HCT116 (cell line): ENCODE data around the gene SAC3D1. TPM values are rescaled to one million over a fixed set of nuclear protein-coding genes. Genes with fewer than 3 reads are reported as not detected.

Experiments used
- ATAC-seq: fragments of 200-7000 bp; cut with Tn5 transposase; 2 replicates; pipeline ENCODE4 v1.9.1; 2020; ENCODE audit warnings: mild to moderate bottlenecking, moderate library complexity
- BruUV-seq: library from RNA; stranded (reverse); fragments of 400-500 nt; replicated peaks from 2 replicates; lab custom pipeline; 2021; lab: Mats Ljungman, UMichigan
- CTCF ChIA-PET: fragments of 300-600 bp; sonication (Branson Sonifier 250); formaldehyde crosslinking; loops from one replicate; lab custom pipeline; 2021; ENCODE audit warnings: antibody characterized with exemption; lab: Charles Lee
- POLR2A ChIA-PET: fragments of 300-600, 350-600 bp; sonication (Branson Sonifier 250); formaldehyde crosslinking; loops from one replicate; lab custom pipeline; 2021; ENCODE audit warnings: antibody characterized with exemption; lab: Charles Lee
- RAD21 ChIA-PET, 2 experiments: fragments of 300-600 bp; sonication (Branson Sonifier 250); formaldehyde crosslinking; loops; one replicate each; lab custom pipeline; 2023; ENCODE audit warnings: low total read pairs in 2 of 2; ENCODE audit not compliant: uncharacterized antibody in 2 of 2, unreplicated experiment in 2 of 2, low non-redundant PET in 1 of 2; lab: Charles Lee
- DNase-seq: peaks from one replicate; pipeline ENCODE4 v3.0.0-alpha.2; 2010; ENCODE audit warnings: low read depth, low spot score
- H2AFZ ChIP-seq: fragments of 200-600 bp; shearing (Covaris generic), sonication (generic); 2 replicates; pipeline ENCODE4 v1.6.1; 2017; ENCODE audit warnings: low read depth, mixed run types, mixed read lengths, antibody characterized with exemption, low read length; ENCODE audit not compliant: poor library complexity, severe bottlenecking
- H3K27ac ChIP-seq: 2 replicates; pipeline ENCODE4 v1.5.1; 2012; ENCODE audit warnings: low read depth, low read length
- H3K27me3 ChIP-seq: fragments of 200-600 bp; sonication (generic); 2 replicates; pipeline ENCODE4 v1.6.1; 2016; ENCODE audit warnings: mixed run types, low read length, mixed read lengths; ENCODE audit not compliant: insufficient read depth
- H3K36me3 ChIP-seq, 2 experiments: fragments of 200-500 bp in 1 of 2; fragments of 200-600 bp in 1 of 2; sonication (Bioruptor generic) in 1 of 2; sonication (generic) in 1 of 2; 2 replicates each; pipeline versions ENCODE4 v1.5.1 to v1.6.1; 2014 to 2016; ENCODE audit warnings: low read length in 2 of 2, inconsistent platforms in 1 of 2, mixed read lengths in 1 of 2, mixed run types in 1 of 2; ENCODE audit not compliant: insufficient read depth in 2 of 2, control insufficient read depth in 1 of 2
- H3K4me1 ChIP-seq, 2 experiments: fragments of 200-600 bp in 1 of 2; sonication (generic) in 1 of 2; 2 replicates each; pipeline versions ENCODE4 v1.5.1 to v1.6.1; 2012 to 2017; ENCODE audit warnings: low read length in 2 of 2, inconsistent platforms in 1 of 2, mild to moderate bottlenecking in 1 of 2, mixed read lengths in 1 of 2, mixed run types in 1 of 2, moderate library complexity in 1 of 2; ENCODE audit not compliant: insufficient read depth in 2 of 2, control insufficient read depth in 1 of 2
- H3K4me2 ChIP-seq: fragments of 200-600 bp; sonication (generic); 2 replicates; pipeline ENCODE4 v1.6.1; 2017; ENCODE audit warnings: mixed run types, low read length, mixed read lengths
- H3K4me3 ChIP-seq, 2 experiments: fragments of 200-600 bp in 1 of 2; sonication (generic) in 1 of 2; replicated peaks in 1 of 2; 2 replicates each; pipeline ENCODE4 v1.5.1; 2011 to 2016; ENCODE audit warnings: low read length in 2 of 2, control low read depth in 1 of 2, low read depth in 1 of 2, mild to moderate bottlenecking in 1 of 2, mixed read lengths in 1 of 2, mixed run types in 1 of 2
- H3K79me2 ChIP-seq: fragments of 200-600 bp; sonication (generic); 2 replicates; pipeline ENCODE4 v1.6.1; 2017; ENCODE audit warnings: mild to moderate bottlenecking, mixed run types, low read length, moderate library complexity, mixed read lengths; ENCODE audit not compliant: insufficient read depth
- H3K9ac ChIP-seq: fragments of 200-600 bp; sonication (generic); 2 replicates; pipeline ENCODE4 v1.6.1; 2016; ENCODE audit warnings: low read length, mixed read lengths
- H3K9me2 ChIP-seq: fragments of 200-600 bp; sonication (generic), shearing (Covaris generic); 2 replicates; pipeline ENCODE4 v1.6.1; 2017; ENCODE audit warnings: mixed run types, mild to moderate bottlenecking, moderate library complexity; ENCODE audit not compliant: insufficient read depth
- H3K9me3 ChIP-seq, 2 experiments: fragments of 200-500 bp in 1 of 2; fragments of 200-600 bp in 1 of 2; sonication (Bioruptor generic) in 1 of 2; sonication (generic) in 1 of 2; 2 replicates each; pipeline ENCODE4 v1.6.1; 2014 to 2017; ENCODE audit warnings: low read length in 2 of 2, mixed read lengths in 2 of 2, inconsistent platforms in 1 of 2, low read depth in 1 of 2, mild to moderate bottlenecking in 1 of 2, mixed run types in 1 of 2, moderate library complexity in 1 of 2; ENCODE audit not compliant: control insufficient read depth in 1 of 2, insufficient read depth in 1 of 2
- H4K20me1 ChIP-seq: fragments of 200-600 bp; sonication (generic), shearing (Covaris generic); 2 replicates; pipeline ENCODE4 v1.6.1; 2017; ENCODE audit warnings: mixed run types, mild to moderate bottlenecking, moderate library complexity; ENCODE audit not compliant: insufficient read depth
- CBX3 ChIP-seq: IDR thresholded peaks from 2 replicates; pipeline ENCODE4 v1.6.1; 2012; ENCODE audit warnings: low read depth
- CEBPB ChIP-seq: IDR thresholded peaks from 2 replicates; pipeline ENCODE4 v1.6.1; 2012; ENCODE audit warnings: low read depth
- EGR1 ChIP-seq: IDR thresholded peaks from 2 replicates; pipeline ENCODE4 v1.6.1; 2012; ENCODE audit warnings: low read depth
- ELF1 ChIP-seq: IDR thresholded peaks from 2 replicates; pipeline ENCODE4 v1.6.1; 2012; ENCODE audit warnings: low read depth, borderline replicate concordance
- EZH2 ChIP-seq: fragments of 200-600 bp; sonication (generic); IDR thresholded peaks from 2 replicates; pipeline ENCODE4 v1.6.1; 2017; ENCODE audit warnings: antibody characterized with exemption, mixed run types
- EZH2phosphoT487 ChIP-seq: fragments of 200-600 bp; IDR thresholded peaks from 2 replicates; pipeline ENCODE4 v1.6.1; 2018; ENCODE audit warnings: antibody characterized with exemption, borderline replicate concordance
- FOSL1 ChIP-seq: IDR thresholded peaks from 2 replicates; pipeline ENCODE4 v1.6.1; 2012; ENCODE audit warnings: low read depth
- JUND ChIP-seq: IDR thresholded peaks from 2 replicates; pipeline ENCODE4 v1.6.1; 2012
- POLR2A ChIP-seq: IDR thresholded peaks from 2 replicates; pipeline ENCODE4 v1.7.0; 2011; ENCODE audit warnings: borderline replicate concordance; ENCODE audit not compliant: insufficient read depth, insufficient read length; ENCODE audit errors: extremely low read depth
- POLR2AphosphoS5 ChIP-seq: IDR thresholded peaks from 2 replicates; pipeline ENCODE4 v1.6.1; 2011; ENCODE audit warnings: mild to moderate bottlenecking, low read depth, low read length, moderate library complexity
- SP1 ChIP-seq: IDR thresholded peaks from 2 replicates; pipeline ENCODE4 v1.6.1; 2012; ENCODE audit warnings: low read depth
- TCF7L2 ChIP-seq: IDR thresholded peaks from 2 replicates; pipeline ENCODE4 v1.7.0; 2011; ENCODE audit warnings: borderline replicate concordance, inconsistent platforms; ENCODE audit not compliant: insufficient read depth, insufficient read length; ENCODE audit errors: extremely low read depth
- ZNF274 ChIP-seq: fragments of 200-500 bp; sonication (Bioruptor generic); IDR thresholded peaks from 2 replicates; pipeline ENCODE4 v1.6.1; 2014; ENCODE audit warnings: mild to moderate bottlenecking, low read depth, low read length, inconsistent platforms
- intact Hi-C: fragments of 100-400 bp; cut with micrococcal nuclease; formaldehyde crosslinking; loops from 2 replicates; pipeline ENCODE4 v1.10.0; 2022
- total RNA-seq: library from RNA; stranded (reverse); gene quantifications from one replicate; pipeline ENCODE4 v1.2.1, GENCODE V29; 2021; ENCODE audit not compliant: unreplicated experiment
- TF ChIP-seq, protein P1 (sequence below): IDR thresholded peaks from 2 replicates; pipeline ENCODE4 v1.6.1; 2012
- TF ChIP-seq, protein P2 (sequence below): IDR thresholded peaks from 2 replicates; pipeline ENCODE4 v1.6.1; 2012
- TF ChIP-seq, protein P3 (sequence below): IDR thresholded peaks from 2 replicates; pipeline ENCODE4 v1.6.1; 2012; ENCODE audit warnings: low read depth
- TF ChIP-seq, protein P4 (sequence below), 3 experiments: fragments of 200-600 bp in 1 of 3; sonication (generic) in 1 of 3; IDR thresholded peaks in 2 of 3; conservative IDR thresholded peaks in 1 of 3; 2 replicates each; pipeline ENCODE4 v1.5.1; 2012 to 2017; ENCODE audit warnings: low read depth in 2 of 3, low read length in 2 of 3, antibody characterized with exemption in 1 of 3, borderline replicate concordance in 1 of 3, control low read depth in 1 of 3, mild to moderate bottlenecking in 1 of 3, mixed read lengths in 1 of 3, mixed run types in 1 of 3, moderate library complexity in 1 of 3; ENCODE audit not compliant: insufficient read depth in 1 of 3

Gene SAC3D1
- total RNA-seq, 1 experiment from 2014 or later = 36.9 TPM

DNA sequence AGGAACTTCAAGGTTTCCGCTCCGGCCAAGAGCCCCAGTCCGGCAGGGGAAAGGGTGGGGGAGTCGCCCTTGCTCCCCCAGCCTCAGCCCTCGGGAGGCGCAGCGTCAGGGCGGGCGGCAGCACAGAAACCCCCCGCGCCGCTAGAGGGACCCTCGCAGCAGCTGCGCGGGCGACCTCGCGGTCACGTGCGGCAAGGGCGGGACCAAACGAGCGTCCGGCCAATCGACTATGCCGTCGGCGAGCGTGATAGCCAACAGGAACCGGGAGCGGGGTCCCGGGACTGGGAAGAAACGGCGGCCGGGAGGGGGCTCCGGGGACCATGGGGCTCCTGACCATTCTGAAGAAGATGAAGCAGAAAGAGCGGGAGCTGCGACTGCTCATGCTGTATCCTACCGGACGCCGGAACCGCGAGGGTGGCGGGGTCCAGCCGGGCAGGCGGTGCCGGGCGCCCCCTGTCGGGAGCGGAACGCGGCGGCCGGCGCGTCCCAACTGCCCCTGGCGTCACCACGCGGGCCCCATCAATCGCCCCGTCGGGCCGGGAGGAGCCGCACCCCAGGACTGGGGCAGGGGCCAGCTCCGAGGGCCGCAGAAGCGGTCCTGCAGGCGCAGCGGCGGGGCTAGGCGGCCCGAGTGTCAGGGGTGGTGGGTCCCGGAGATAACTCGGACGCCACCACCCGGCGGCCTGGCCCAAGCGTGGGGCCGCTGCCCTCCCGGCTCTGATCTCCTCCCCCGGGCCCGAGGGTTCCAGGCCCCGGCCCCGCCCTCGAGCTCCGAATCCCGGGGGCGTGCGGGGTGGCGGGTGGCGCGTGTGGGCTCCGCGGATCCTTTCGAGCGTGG is 26.9 kb upstream of the SAC3D1 start, which contains the start of gene ARL2:
Gene ARL2, plus strand, starts transcription at position 273 of the 838 bp plus-strand sequence. Its CDS starts 48 bp downstream, at position 321.
- intact Hi-C loops = loop anchor here (1.0 to 10.0 kb wide), 7 partner anchors 13 to 241 kb away; partner anchors contain the start of genes SNX15, VPS51 and ZNHIT2
- no TSS peak for BruUV-seq
- Histone ChIP-seq H3K9me2 (no peaks in the 10 kb centered on the region), H3K4me3 (peak within 1 kb of the TSS; percentile 71 to 75), H3K36me3 (no peaks in the 10 kb centered on the region), H2AFZ (no peak within 1 kb of the TSS), H3K79me2 (0 out of 2 replicates have a peak, but pooled peaks cover 5% of the 10 kb centered on the region), H3K4me1 (peaks cover 15 to 34% of the 10 kb centered on the region in 2 experiments), H4K20me1 (no peaks in the 10 kb centered on the region), H3K27me3 (no peaks in the 10 kb centered on the region), H3K9me3 (no peaks in the 10 kb centered on the region), H3K27ac (peak within 1 kb of the TSS; percentile 87), H3K9ac (peak within 1 kb of the TSS; percentile 80), H3K4me2 (peak within 1 kb of the TSS; percentile 91)
- DNase-seq (peak; percentile 80), ATAC-seq (peak; percentile 84)
- RAD21 ChIA-PET = interaction anchor here (0.6 to 1.2 kb wide), 3 partner anchors 90 to 235 kb away, joined by 3 read pairs; partner anchors contain the start of genes PPP2R5B (in 1 of the 2), SF1 (in 1 of the 2) and ZNHIT2 (in 1 of the 2)
- POLR2A ChIA-PET = interaction anchor here (0.5 to 2.0 kb wide), 6 partner anchors 10 to 1185 kb away, joined by 3 to 9 read pairs (median 4); partner anchors contain the start of genes BATF2 and TM7SF2
- CTCF ChIA-PET = interaction anchor here (0.8 to 3.0 kb wide), 21 partner anchors 10 to 173 kb away, joined by 3 to 21 read pairs (median 4); partner anchors contain the start of genes BATF2, SAC3D1 and ZNHIT2
- TF ChIP-seq, protein P1, sequence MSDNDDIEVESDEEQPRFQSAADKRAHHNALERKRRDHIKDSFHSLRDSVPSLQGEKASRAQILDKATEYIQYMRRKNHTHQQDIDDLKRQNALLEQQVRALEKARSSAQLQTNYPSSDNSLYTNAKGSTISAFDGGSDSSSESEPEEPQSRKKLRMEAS = peak; percentile 90
- TF ChIP-seq POLR2A (no peak), POLR2AphosphoS5 (peak; percentile 78), CEBPB (no peak), EZH2 (no peak), ZNF274 (no peak), TCF7L2 (peak; percentile 82), EGR1 (peak; percentile 83), SP1 (peak; percentile 56; the same call in 1 of the 2 replicates), ELF1 (no peak), JUND (no peak), FOSL1 (no peak), CBX3 (peak; percentile 35; the same call in 1 of the 2 replicates), EZH2phosphoT487 (no peak)
- TF ChIP-seq, protein P2, sequence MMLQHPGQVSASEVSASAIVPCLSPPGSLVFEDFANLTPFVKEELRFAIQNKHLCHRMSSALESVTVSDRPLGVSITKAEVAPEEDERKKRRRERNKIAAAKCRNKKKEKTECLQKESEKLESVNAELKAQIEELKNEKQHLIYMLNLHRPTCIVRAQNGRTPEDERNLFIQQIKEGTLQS = no peak
- TF ChIP-seq, protein P3, sequence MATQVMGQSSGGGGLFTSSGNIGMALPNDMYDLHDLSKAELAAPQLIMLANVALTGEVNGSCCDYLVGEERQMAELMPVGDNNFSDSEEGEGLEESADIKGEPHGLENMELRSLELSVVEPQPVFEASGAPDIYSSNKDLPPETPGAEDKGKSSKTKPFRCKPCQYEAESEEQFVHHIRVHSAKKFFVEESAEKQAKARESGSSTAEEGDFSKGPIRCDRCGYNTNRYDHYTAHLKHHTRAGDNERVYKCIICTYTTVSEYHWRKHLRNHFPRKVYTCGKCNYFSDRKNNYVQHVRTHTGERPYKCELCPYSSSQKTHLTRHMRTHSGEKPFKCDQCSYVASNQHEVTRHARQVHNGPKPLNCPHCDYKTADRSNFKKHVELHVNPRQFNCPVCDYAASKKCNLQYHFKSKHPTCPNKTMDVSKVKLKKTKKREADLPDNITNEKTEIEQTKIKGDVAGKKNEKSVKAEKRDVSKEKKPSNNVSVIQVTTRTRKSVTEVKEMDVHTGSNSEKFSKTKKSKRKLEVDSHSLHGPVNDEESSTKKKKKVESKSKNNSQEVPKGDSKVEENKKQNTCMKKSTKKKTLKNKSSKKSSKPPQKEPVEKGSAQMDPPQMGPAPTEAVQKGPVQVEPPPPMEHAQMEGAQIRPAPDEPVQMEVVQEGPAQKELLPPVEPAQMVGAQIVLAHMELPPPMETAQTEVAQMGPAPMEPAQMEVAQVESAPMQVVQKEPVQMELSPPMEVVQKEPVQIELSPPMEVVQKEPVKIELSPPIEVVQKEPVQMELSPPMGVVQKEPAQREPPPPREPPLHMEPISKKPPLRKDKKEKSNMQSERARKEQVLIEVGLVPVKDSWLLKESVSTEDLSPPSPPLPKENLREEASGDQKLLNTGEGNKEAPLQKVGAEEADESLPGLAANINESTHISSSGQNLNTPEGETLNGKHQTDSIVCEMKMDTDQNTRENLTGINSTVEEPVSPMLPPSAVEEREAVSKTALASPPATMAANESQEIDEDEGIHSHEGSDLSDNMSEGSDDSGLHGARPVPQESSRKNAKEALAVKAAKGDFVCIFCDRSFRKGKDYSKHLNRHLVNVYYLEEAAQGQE = no peak
- TF ChIP-seq, protein P4, sequence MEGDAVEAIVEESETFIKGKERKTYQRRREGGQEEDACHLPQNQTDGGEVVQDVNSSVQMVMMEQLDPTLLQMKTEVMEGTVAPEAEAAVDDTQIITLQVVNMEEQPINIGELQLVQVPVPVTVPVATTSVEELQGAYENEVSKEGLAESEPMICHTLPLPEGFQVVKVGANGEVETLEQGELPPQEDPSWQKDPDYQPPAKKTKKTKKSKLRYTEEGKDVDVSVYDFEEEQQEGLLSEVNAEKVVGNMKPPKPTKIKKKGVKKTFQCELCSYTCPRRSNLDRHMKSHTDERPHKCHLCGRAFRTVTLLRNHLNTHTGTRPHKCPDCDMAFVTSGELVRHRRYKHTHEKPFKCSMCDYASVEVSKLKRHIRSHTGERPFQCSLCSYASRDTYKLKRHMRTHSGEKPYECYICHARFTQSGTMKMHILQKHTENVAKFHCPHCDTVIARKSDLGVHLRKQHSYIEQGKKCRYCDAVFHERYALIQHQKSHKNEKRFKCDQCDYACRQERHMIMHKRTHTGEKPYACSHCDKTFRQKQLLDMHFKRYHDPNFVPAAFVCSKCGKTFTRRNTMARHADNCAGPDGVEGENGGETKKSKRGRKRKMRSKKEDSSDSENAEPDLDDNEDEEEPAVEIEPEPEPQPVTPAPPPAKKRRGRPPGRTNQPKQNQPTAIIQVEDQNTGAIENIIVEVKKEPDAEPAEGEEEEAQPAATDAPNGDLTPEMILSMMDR (IDR thresholded peaks at IDR 0.05 in 2 of 3, conservative IDR thresholded peaks at IDR 0.05 in 1 of 3; ENCODE audit: borderline replicate concordance in 1 of 3, insufficient read depth in 1 of 3, low read depth in 2 of 3, low read length in 2 of 3) = peak; percentile 64 to 83 (median 67); a peak in 5 of 6 replicates
